Skeletal muscle satellite cell (primary cell): ENCODE results near the gene SPAG16.

Experiments
- H3K27me3 ChIP-seq: 2 replicates; pipeline ENCODE4 v1.7.0; 2013; ENCODE audit warnings: low read length; ENCODE audit not compliant: control insufficient read depth, insufficient read depth
- H3K36me3 ChIP-seq: 2 replicates; pipeline ENCODE4 v1.7.0; 2013; ENCODE audit warnings: mild to moderate bottlenecking, control low read depth, low read length; ENCODE audit not compliant: insufficient read depth
- H3K4me1 ChIP-seq: 2 replicates; pipeline ENCODE4 v1.7.0; 2013; ENCODE audit warnings: low read length; ENCODE audit not compliant: control insufficient read depth, insufficient read depth
- H3K4me2 ChIP-seq: 2 replicates; pipeline ENCODE4 v1.7.0; 2013; ENCODE audit warnings: mild to moderate bottlenecking, low read length
- H3K4me3 ChIP-seq: 2 replicates; pipeline ENCODE4 v1.7.0; 2013; ENCODE audit warnings: low read length
- H3K9ac ChIP-seq: 2 replicates; pipeline ENCODE4 v1.7.0; 2013; ENCODE audit warnings: mild to moderate bottlenecking, low read depth, low read length, moderate library complexity
- H3K9me3 ChIP-seq: replicated peaks from 2 replicates; pipeline ENCODE4 v1.7.0; 2013; ENCODE audit warnings: mild to moderate bottlenecking, control low read depth, low read length

Gene SPAG16

DNA sequence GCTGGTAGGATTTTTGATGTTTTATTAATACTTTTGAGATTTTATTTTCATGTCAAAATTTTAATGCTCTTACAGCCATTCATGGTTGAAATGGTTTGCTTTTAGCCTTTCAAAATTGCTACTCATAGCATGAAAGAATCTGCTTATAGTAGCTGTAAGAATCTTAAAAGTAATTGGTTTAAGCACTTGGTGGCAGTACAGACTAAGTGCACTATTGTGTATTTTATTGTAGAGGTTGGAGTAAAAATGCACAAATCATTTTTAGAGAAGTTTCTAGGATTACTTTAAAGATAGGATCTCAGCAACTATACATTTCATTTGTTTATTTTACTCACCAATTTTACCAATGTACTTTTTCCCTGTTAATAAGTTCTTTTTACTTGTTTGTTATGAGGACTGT is 205.8 kb downstream of the SPAG16 start:
- H3K4me2 ChIP-seq = no peak overlapping the region
- no peaks in the 10 kb centered on the region for H3K27me3 ChIP-seq
- no peaks in the 10 kb centered on the region for H3K36me3 ChIP-seq
- H3K9me3 ChIP-seq = no peaks in the 10 kb centered on the region
- no peak overlapping the region for H3K4me3 ChIP-seq
- no peak overlapping the region for H3K9ac ChIP-seq
- no peaks in the 10 kb centered on the region for H3K4me1 ChIP-seq

DNA sequence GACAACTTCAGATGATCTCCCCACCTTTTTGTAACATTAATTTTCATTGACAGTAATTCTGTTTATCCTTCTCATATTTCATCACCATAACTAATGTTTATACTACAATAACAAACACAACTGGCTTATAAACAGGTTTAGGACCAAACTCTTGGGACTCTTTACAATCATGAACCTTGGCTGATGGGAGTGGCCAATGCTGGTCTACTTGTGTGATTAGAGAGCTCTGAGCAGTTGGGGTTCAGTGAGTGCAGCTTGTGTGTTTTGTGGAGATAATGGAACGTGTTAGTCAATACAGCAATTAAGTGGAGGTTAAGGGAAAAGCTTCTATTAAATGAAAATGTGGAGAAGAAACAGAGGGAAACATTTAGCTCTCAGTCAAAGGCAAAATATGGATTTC is 207.1 kb downstream of the SPAG16 start:
- Histone ChIP-seq H3K9me3 (no peaks in the 10 kb centered on the region), H3K4me1 (no peaks in the 10 kb centered on the region), H3K9ac (no peak overlapping the region), H3K4me2 (no peak overlapping the region), H3K27me3 (no peaks in the 10 kb centered on the region), H3K4me3 (no peak overlapping the region), H3K36me3 (no peaks in the 10 kb centered on the region)

DNA sequence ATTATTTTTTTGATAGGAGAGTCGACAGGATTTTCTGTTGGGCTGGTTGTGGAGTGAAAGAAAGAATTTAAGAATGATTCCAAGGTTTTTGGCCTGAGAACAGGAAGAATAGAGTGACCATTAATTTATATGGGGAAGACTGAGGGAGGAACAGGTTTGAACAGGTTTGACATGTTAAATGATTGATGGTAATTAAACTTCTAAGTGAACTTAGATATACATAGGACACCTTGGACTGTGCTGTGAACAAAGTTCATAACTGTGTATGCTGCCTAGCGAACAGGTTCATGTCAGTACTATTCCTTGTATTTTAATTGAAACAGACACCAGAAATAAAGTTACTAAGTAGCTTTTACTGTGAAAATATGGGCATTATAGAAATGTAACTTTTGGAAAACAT is 212.0 kb downstream of the SPAG16 start:
- H3K27me3 ChIP-seq = no peaks in the 10 kb centered on the region
- H3K4me3 ChIP-seq = no peak overlapping the region
- H3K4me2 ChIP-seq = no peak overlapping the region
- H3K9me3 ChIP-seq = no peaks in the 10 kb centered on the region
- H3K4me1 ChIP-seq = no peaks in the 10 kb centered on the region
- no peak overlapping the region for H3K9ac ChIP-seq
- H3K36me3 ChIP-seq = no peaks in the 10 kb centered on the region

DNA sequence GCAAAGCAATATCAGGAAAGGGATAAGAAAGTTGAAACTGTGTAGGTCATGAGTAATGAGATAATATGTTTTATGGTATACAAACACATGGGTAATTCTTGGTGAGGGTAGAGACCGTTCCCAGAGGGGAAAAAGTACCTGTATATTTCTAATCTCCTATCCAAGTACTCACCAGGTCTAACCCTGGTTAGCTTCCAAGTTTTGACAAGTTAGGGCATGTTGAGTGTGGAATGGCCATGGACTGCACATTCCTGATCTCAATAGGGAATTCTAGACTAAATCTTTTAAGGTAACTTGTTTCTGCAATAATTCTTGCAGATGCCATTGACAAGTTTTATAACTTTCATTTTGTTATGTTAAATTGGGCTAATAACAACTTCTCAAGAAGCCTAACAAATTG is 216.6 kb downstream of the SPAG16 start:
- H3K4me2 ChIP-seq = no peak overlapping the region
- H3K4me3 ChIP-seq = no peak overlapping the region
- H3K36me3 ChIP-seq = no peaks in the 10 kb centered on the region
- H3K9ac ChIP-seq = no peak overlapping the region
- no peaks in the 10 kb centered on the region for H3K9me3 ChIP-seq
- H3K4me1 ChIP-seq = no peaks in the 10 kb centered on the region
- H3K27me3 ChIP-seq = no peaks in the 10 kb centered on the region

DNA sequence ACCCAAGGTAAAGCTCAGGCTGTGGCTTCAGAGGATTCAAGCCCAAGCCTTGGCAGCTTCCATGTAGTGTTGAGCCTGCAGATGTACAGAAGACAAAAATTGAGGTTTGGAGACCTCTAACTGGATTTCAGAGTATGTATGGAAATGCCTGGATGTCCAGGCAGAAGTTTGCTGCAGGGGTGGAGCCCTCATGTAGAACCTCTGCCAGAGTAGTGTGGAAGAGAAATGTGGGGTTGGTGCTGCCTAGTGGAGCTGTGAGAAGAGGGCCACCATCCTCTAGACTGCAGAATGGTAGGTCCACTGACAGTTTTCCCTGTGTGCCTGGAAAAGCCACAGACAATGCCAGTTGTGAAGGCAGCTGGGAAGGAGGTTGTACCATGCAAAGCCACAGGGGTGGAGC is 239.9 kb downstream of the SPAG16 start:
- Histone ChIP-seq H3K9ac (no peak overlapping the region), H3K36me3 (no peaks in the 10 kb centered on the region), H3K4me1 (no peaks in the 10 kb centered on the region), H3K4me2 (no peak overlapping the region), H3K9me3 (no peaks in the 10 kb centered on the region), H3K4me3 (no peak overlapping the region), H3K27me3 (no peaks in the 10 kb centered on the region)

GRCh38 chr2:213537579-213537978 is 253.3 kb downstream of the SPAG16 start:
- Histone ChIP-seq H3K4me1 (no peaks in the 10 kb centered on the region), H3K9ac (no peak overlapping the region), H3K9me3 (no peaks in the 10 kb centered on the region), H3K27me3 (no peaks in the 10 kb centered on the region), H3K36me3 (no peaks in the 10 kb centered on the region), H3K4me2 (no peak overlapping the region), H3K4me3 (no peak overlapping the region)

DNA sequence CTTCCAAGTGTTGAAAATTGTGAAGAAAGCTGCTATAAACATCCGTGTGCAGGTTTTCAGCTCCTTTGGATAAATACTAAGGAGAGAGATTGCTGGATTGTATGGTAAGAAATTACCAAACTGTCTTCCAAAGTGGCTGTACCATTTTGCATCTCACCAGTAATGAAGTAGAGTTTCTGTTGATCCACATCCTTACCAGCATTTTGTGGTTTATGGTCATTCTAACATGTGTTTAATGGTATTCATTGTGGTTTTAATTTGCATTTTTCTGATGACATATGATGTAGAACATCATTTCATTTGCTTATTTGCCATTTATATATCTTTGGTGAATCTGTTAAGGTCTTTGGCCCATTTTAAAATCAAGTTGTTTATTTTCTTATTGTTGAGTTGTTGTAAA is 260.7 kb downstream of the SPAG16 start:
- Histone ChIP-seq H3K36me3 (no peaks in the 10 kb centered on the region), H3K9ac (no peak overlapping the region), H3K4me3 (no peak overlapping the region), H3K4me1 (no peaks in the 10 kb centered on the region), H3K4me2 (no peak overlapping the region), H3K27me3 (no peaks in the 10 kb centered on the region), H3K9me3 (no peaks in the 10 kb centered on the region)

DNA sequence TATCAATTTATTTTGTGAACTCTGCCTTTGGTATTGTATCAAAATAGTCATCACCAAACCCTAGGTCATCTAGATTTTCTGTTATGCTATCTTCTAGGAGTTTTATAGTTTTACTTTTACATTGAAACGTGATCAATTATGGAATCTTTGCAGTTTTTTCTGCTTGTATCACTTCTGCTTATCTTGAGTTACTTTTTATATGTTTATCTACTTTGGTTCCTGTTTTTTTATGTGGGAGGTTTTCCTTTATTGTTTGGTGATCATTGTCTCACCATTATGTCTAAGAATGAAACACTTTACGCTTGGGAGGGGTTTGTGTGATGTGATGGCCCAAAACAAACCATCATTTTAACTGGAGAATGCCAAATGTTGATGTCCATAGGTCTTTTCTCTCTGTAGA is 261.2 kb downstream of the SPAG16 start:
- Histone ChIP-seq H3K4me2 (no peak overlapping the region), H3K27me3 (no peaks in the 10 kb centered on the region), H3K9ac (no peak overlapping the region), H3K4me3 (no peak overlapping the region), H3K9me3 (no peaks in the 10 kb centered on the region), H3K36me3 (no peaks in the 10 kb centered on the region), H3K4me1 (no peaks in the 10 kb centered on the region)

DNA sequence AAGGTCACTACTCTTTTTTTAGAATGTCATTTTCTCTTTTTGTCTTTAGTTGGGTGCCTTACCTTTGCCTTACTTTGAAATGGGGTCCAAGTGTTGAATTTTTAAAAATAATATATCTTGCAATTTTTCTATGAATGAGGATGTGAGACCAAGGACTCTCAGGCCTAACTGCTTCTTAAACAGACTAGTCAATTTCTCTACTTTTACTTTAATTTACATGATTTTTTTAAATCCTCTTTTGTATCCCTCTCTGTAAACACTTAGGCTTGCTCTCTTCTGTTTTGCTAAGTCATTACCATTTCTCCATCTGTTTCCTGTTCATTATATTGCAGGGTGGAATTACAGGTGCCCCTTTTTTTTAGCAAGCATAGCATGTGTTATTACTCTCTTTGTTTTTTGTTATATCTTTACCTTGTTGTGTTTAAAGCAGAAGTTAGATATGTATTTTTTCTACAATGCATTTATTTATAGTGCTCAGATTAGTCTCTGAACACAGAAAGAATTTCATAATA is 261.8 kb downstream of the SPAG16 start:
- H3K27me3 ChIP-seq = no peaks in the 10 kb centered on the region
- H3K4me2 ChIP-seq = no peak overlapping the region
- H3K4me1 ChIP-seq = no peaks in the 10 kb centered on the region
- no peaks in the 10 kb centered on the region for H3K9me3 ChIP-seq
- H3K9ac ChIP-seq = no peak overlapping the region
- no peak overlapping the region for H3K4me3 ChIP-seq
- no peaks in the 10 kb centered on the region for H3K36me3 ChIP-seq

DNA sequence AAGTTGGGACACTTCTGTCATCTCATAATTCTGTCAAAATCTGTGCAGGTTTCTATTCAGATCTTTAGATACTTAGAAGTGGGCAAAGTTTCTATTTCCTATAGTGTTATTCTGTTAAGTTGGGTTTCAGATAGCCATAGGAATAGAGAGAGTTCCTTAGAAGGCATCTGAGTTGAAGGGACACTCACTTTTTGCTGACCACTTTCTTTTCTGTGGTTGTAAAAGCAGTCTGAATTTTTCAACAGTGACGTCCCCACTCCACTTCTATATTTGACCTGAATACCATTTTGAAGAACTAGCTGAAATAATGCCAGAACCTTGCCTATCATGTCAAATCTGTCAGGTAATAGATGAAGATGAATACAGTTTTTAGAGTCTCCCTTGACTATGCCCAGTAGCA is 267.3 kb downstream of the SPAG16 start:
- Histone ChIP-seq H3K36me3 (no peaks in the 10 kb centered on the region), H3K4me1 (no peaks in the 10 kb centered on the region), H3K9me3 (no peaks in the 10 kb centered on the region), H3K4me3 (no peak overlapping the region), H3K9ac (no peak overlapping the region), H3K4me2 (no peak overlapping the region), H3K27me3 (no peaks in the 10 kb centered on the region)

- Histone ChIP-seq H3K4me1 (no peaks in the 10 kb centered on the region), H3K4me3 (no peak overlapping the region), H3K9ac (no peak overlapping the region), H3K27me3 (no peaks in the 10 kb centered on the region), H3K9me3 (no peaks in the 10 kb centered on the region), H3K36me3 (no peaks in the 10 kb centered on the region), H3K4me2 (no peak overlapping the region)
Observed at GRCh38 chr2:213559053-213559452, 274.8 kb downstream of the SPAG16 start.

- H3K4me1 ChIP-seq = no peaks in the 10 kb centered on the region
- H3K9me3 ChIP-seq = no peaks in the 10 kb centered on the region
- no peak overlapping the region for H3K9ac ChIP-seq
- no peaks in the 10 kb centered on the region for H3K27me3 ChIP-seq
- H3K36me3 ChIP-seq = no peaks in the 10 kb centered on the region
- H3K4me3 ChIP-seq = no peak overlapping the region
- H3K4me2 ChIP-seq = no peak overlapping the region
Observed at GRCh38 chr2:213561759-213562158, 277.5 kb downstream of the SPAG16 start.
